SK-N-SH (cell line): ENCODE data around the gene HTR1D. TPM values are rescaled to one million over a fixed set of nuclear protein-coding genes. Genes with fewer than 3 reads are reported as not detected.

Experiments used
- CTCF ChIA-PET: fragments of 300-600, 350-600 bp; formaldehyde crosslinking; extraction: SDS; loops from one replicate; lab custom pipeline; 2021; lab: Yijun Ruan, JAX
- POLR2A ChIA-PET: fragments of 350-600 bp; sonication (Branson Sonifier 250); formaldehyde crosslinking; extraction: SDS; loops from one replicate; lab custom pipeline; 2020; ENCODE audit warnings: antibody characterized with exemption, inconsistent platforms; lab: Yijun Ruan, JAX
- DNase-seq: peaks from one replicate; pipeline ENCODE4 v3.0.0; 2012
- H2AFZ ChIP-seq: fragments of 200-600 bp; sonication (generic); 2 replicates; pipeline ENCODE4 v1.8.1; 2016; ENCODE audit warnings: antibody characterized with exemption, mild to moderate bottlenecking, low read depth
- H3F3A ChIP-seq: fragments of 200-600 bp; sonication (generic); replicated peaks from 2 replicates; pipeline ENCODE3; 2016; ENCODE audit warnings: antibody characterized with exemption, mild to moderate bottlenecking; ENCODE audit not compliant: insufficient read depth
- H3K27ac ChIP-seq, 2 experiments: fragments of 200-500 bp in 1 of 2; fragments of 200-600 bp in 1 of 2; sonication (Bioruptor generic) in 1 of 2; sonication (generic), shearing (Covaris generic) in 1 of 2; 2 replicates each; pipeline versions ENCODE4 v1.5.1 to v1.6.1; 2014 to 2016; ENCODE audit warnings: low read depth in 2 of 2, inconsistent platforms in 1 of 2, low read length in 1 of 2, mild to moderate bottlenecking in 1 of 2, mixed read lengths in 1 of 2
- H3K27me3 ChIP-seq: fragments of 200-600 bp; sonication (generic), shearing (Covaris generic); 2 replicates; pipeline ENCODE4 v1.6.1; 2016; ENCODE audit warnings: mixed run types; ENCODE audit not compliant: insufficient read depth
- H3K36me3 ChIP-seq, 2 experiments: fragments of 200-500 bp in 1 of 2; fragments of 200-600 bp in 1 of 2; sonication (Bioruptor generic) in 1 of 2; sonication (generic) in 1 of 2; replicated peaks in 1 of 2; 2 replicates each; pipeline versions ENCODE3 to v1.5.1; 2014 to 2016; ENCODE audit warnings: low read length in 1 of 2, mild to moderate bottlenecking in 1 of 2; ENCODE audit not compliant: insufficient read depth in 2 of 2, control insufficient read depth in 1 of 2
- H3K4me1 ChIP-seq, 2 experiments: fragments of 200-500 bp in 1 of 2; fragments of 200-600 bp in 1 of 2; sonication (Bioruptor generic) in 1 of 2; sonication (generic), shearing (Covaris generic) in 1 of 2; 2 replicates each; pipeline versions ENCODE4 v1.5.1 to v1.6.1; 2014 to 2016; ENCODE audit warnings: low read depth in 1 of 2, low read length in 1 of 2, mixed run types in 1 of 2; ENCODE audit not compliant: insufficient read depth in 2 of 2, control insufficient read depth in 1 of 2
- H3K4me2 ChIP-seq: fragments of 200-600 bp; sonication (generic), shearing (Covaris generic); 2 replicates; pipeline ENCODE4 v1.6.1; 2017; ENCODE audit warnings: mixed run types
- H3K4me3 ChIP-seq, 2 experiments: fragments of 200-500 bp in 1 of 2; fragments of 200-600 bp in 1 of 2; sonication (Bioruptor generic) in 1 of 2; sonication (generic), shearing (Covaris generic) in 1 of 2; 2 replicates each; pipeline versions ENCODE4 v1.5.1 to v1.8.1; 2014 to 2016; ENCODE audit warnings: low read depth in 2 of 2, inconsistent platforms in 1 of 2, low read length in 1 of 2, mild to moderate bottlenecking in 1 of 2, mixed read lengths in 1 of 2, moderate library complexity in 1 of 2
- H3K79me2 ChIP-seq: fragments of 200-600 bp; sonication (generic); 2 replicates; pipeline ENCODE4 v1.8.1; 2017; ENCODE audit warnings: mild to moderate bottlenecking; ENCODE audit not compliant: insufficient read depth
- H3K9ac ChIP-seq: fragments of 200-600 bp; sonication (generic); 2 replicates; pipeline ENCODE4 v1.6.1; 2017; ENCODE audit warnings: mixed run types
- H3K9me2 ChIP-seq: fragments of 200-600 bp; sonication (generic); 2 replicates; pipeline ENCODE4 v1.6.1; 2017; ENCODE audit warnings: mixed run types
- H3K9me3 ChIP-seq: fragments of 200-600 bp; sonication (generic); 2 replicates; pipeline ENCODE4 v1.6.1; 2017; ENCODE audit warnings: mixed run types, mild to moderate bottlenecking, moderate library complexity
- H4K20me1 ChIP-seq: fragments of 200-600 bp; sonication (generic); 2 replicates; pipeline ENCODE4 v1.6.1; 2017; ENCODE audit warnings: mild to moderate bottlenecking, mixed run types; ENCODE audit not compliant: insufficient read depth
- ELF1 ChIP-seq: IDR thresholded peaks from 2 replicates; pipeline ENCODE4 v1.4.0; 2012
- FOSL2 ChIP-seq: IDR thresholded peaks from 2 replicates; pipeline ENCODE4 v1.4.0; 2012; ENCODE audit warnings: low read depth, mild to moderate bottlenecking, moderate library complexity, borderline replicate concordance
- FOXJ3 ChIP-seq: sonication (generic); formaldehyde crosslinking; IDR thresholded peaks from 2 replicates; pipeline ENCODE4 v1.5.1; 2020; ENCODE audit warnings: mild to moderate bottlenecking, missing genetic modification reagents
- JUND ChIP-seq: IDR thresholded peaks from 2 replicates; pipeline ENCODE4 v1.4.0; 2012
- MAX ChIP-seq: IDR thresholded peaks from 2 replicates; pipeline ENCODE4 v1.4.0; 2012; ENCODE audit warnings: low read depth
- MEF2A ChIP-seq: IDR thresholded peaks from 2 replicates; pipeline ENCODE4 v1.4.0; 2012; ENCODE audit warnings: low read depth, borderline replicate concordance
- MXI1 ChIP-seq: IDR thresholded peaks from 2 replicates; pipeline ENCODE4 v1.6.1; 2012; ENCODE audit warnings: mild to moderate bottlenecking, low read depth, low read length, improper control_type of control experiment
- NFIC ChIP-seq: IDR thresholded peaks from 2 replicates; pipeline ENCODE4 v1.4.0; 2012; ENCODE audit warnings: borderline replicate concordance
- POLR2AphosphoS5 ChIP-seq: IDR thresholded peaks from 2 replicates; pipeline ENCODE4 v1.6.1; 2012; ENCODE audit warnings: low read depth, low read length
- RFX5 ChIP-seq: IDR thresholded peaks from 2 replicates; pipeline ENCODE4 v1.6.1; 2012; ENCODE audit warnings: mild to moderate bottlenecking, improper control_type of control experiment, low read length
- RXRA ChIP-seq: IDR thresholded peaks from 2 replicates; pipeline ENCODE4 v1.4.0; 2012; ENCODE audit warnings: low read depth, mild to moderate bottlenecking, borderline replicate concordance
- TCF12 ChIP-seq: IDR thresholded peaks from 2 replicates; pipeline ENCODE4 v1.4.0; 2012
- TEAD4 ChIP-seq: IDR thresholded peaks from 2 replicates; pipeline ENCODE4 v1.4.0; 2012; ENCODE audit warnings: mild to moderate bottlenecking, borderline replicate concordance; ENCODE audit not compliant: insufficient read depth
- USF1 ChIP-seq: IDR thresholded peaks from 2 replicates; pipeline ENCODE4 v1.4.0; 2012; ENCODE audit warnings: low read depth, borderline replicate concordance
- YY1 ChIP-seq: IDR thresholded peaks from 2 replicates; pipeline ENCODE4 v1.4.0; 2012; ENCODE audit warnings: low read depth, mild to moderate bottlenecking
- WGBS: methylation state at CpG from one replicate; pipeline ENCODE4 v1.1.6; 2017; ENCODE audit warnings: low lambda C conversion rate; 5-methylcytosine and 5-hydroxymethylcytosine counted together
- polyA plus RNA-seq, 3 experiments: library from polyadenylated mRNA; depleted of rRNA; stranded (reverse); fragments of >200 nt; gene quantifications; 2 replicates each; pipeline ENCODE4 v1.2.3, GENCODE V29; 2012
- TF ChIP-seq, protein P1 (sequence below): IDR thresholded peaks from 2 replicates; pipeline ENCODE4; 2012
- TF ChIP-seq, protein P2 (sequence below): fragments of 200-600 bp; sonication (generic); IDR thresholded peaks from 2 replicates; pipeline ENCODE4 v1.6.1; 2017; ENCODE audit warnings: antibody characterized with exemption, mild to moderate bottlenecking, moderate library complexity

Gene HTR1D
- polyA plus RNA-seq, 1 of the 3 experiments (the other 2 are of a cell fraction), result 0.39 TPM

DNA sequence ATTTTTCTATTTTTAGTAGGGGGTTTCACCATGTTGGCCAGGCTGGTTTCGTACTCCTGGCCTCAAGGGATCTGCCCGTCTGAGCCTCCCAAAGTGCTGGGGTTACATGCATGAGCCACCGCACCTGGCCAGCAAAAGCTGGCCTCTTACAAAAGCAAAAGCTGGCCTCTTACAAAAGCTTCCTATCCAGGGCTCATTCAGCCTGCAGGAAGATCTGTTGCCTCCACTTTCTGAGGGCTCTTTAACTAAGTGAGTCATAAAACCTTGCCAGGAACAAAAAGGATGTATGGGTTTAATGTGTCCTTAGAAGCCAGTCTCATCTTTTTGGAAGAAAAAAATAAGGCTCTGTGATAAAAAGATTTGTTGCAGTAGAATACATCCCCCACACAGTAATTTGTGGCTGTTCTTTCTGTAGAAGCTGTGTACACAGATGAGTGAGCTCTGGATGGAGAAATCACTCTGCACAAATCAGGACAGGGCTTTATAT is 15.0 kb downstream of the HTR1D start:
- DNase-seq, result no peak
- POLR2A ChIA-PET, result interaction anchor here (0.6 kb wide), 1 partner anchor 519 kb away, joined by 8 read pairs; no protein-coding TSS in a partner anchor

DNA sequence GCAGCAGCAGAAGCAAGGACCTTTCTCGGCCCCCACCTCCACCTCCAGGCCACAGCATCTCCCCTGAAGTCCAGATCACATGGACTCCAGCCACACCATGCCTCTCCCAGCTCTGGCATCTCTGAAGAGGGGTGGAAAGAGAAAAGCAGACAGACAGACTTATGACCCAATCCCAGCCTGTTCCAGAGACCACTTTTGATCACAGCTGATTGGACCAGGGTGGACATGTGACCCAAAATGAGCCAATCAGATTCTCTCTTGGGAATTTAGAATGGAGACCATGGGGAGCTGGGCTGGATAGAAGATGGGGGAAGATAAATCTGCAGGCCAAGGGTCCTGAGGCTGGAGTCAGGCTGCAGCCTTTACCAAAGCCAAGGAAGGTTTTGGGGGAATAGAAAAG is 16.4 kb downstream of the HTR1D start:
- Histone ChIP-seq H2AFZ (no peak overlapping the region), H3K4me3 (no peak overlapping the region), H3K9me3 (no peaks in the 10 kb centered on the region), H3K27ac (no peak overlapping the region), H3K9ac (no peak overlapping the region), H3K4me1 (peaks cover 0 to 14% of the 10 kb centered on the region in 2 experiments; a peak in 2 of 4 replicates), H3F3A (peaks cover 35% of the 10 kb centered on the region), H3K27me3 (no peaks in the 10 kb centered on the region), H3K36me3 (no peaks in the 10 kb centered on the region), H3K9me2 (no peaks in the 10 kb centered on the region), H4K20me1 (no peaks in the 10 kb centered on the region), H3K4me2 (no peak overlapping the region), H3K79me2 (no peaks in the 10 kb centered on the region)
- 100% methylated on average over 1 of the region's 1 CpG for WGBS
- DNase-seq, result no peak
- no peak for TF ChIP-seq TCF12
- no peak for TF ChIP-seq MEF2A
- peak; percentile 68; the same call in 1 of the 2 replicates for TF ChIP-seq USF1
- no peak for TF ChIP-seq RXRA
- ChIA-PET CTCF (interaction anchor here (0.8 to 3.7 kb wide), 4 partner anchors 16 to 236 kb away, joined by 3 to 19 read pairs (median 4); partner anchors contain the start of gene HTR1D), POLR2A (no interaction called here)

More for the DNA sequence above, 15.0 kb downstream of the HTR1D start:
- H3K4me1 ChIP-seq, result peaks cover 0 to 10% of the 10 kb centered on the region in 2 experiments; a peak in 2 of 4 replicates
- H3K4me3 ChIP-seq, result no peak overlapping the region
- WGBS, result 26% methylated on average over 3 of the region's 3 CpGs
- no peak overlapping the region; the same call in 1 of the 2 replicates for H3K9ac ChIP-seq
- H3K4me2 ChIP-seq, result peak overlapping the region; percentile 20; the same call in 1 of the 2 replicates
- CTCF ChIA-PET, result interaction anchor here (3.7 kb wide), 1 partner anchor 17 kb away, joined by 19 read pairs; no protein-coding TSS in a partner anchor
- no peaks in the 10 kb centered on the region for H3K36me3 ChIP-seq
- TF ChIP-seq FOSL2 (peak; percentile 33; the same call in 1 of the 2 replicates), MEF2A (no peak), JUND (peak; percentile 37), YY1 (no peak), TCF12 (peak; percentile 31; the same call in 1 of the 2 replicates)
- no peak overlapping the region for H2AFZ ChIP-seq
- peaks cover 24% of the 10 kb centered on the region for H3F3A ChIP-seq
- no peaks in the 10 kb centered on the region for H3K9me3 ChIP-seq
- no peaks in the 10 kb centered on the region for H4K20me1 ChIP-seq
- peak overlapping the region in 1 of 2 experiments; percentile 25; a peak in 2 of 4 replicates for H3K27ac ChIP-seq
- H3K27me3 ChIP-seq, result no peaks in the 10 kb centered on the region
- H3K79me2 ChIP-seq, result no peaks in the 10 kb centered on the region
- no peaks in the 10 kb centered on the region for H3K9me2 ChIP-seq

- Histone ChIP-seq H3K27ac (peak overlapping the region in 1 of 2 experiments; percentile 93; a peak in 2 of 4 replicates), H3K4me2 (no peak overlapping the region), H3K9me3 (no peaks in the 10 kb centered on the region)
- POLR2A ChIA-PET, result no interaction called here
- TF ChIP-seq TEAD4 (peak; percentile 29; the same call in 1 of the 2 replicates), JUND (peak; percentile 68), RFX5 (no peak), TCF12 (peak; percentile 84), RXRA (no peak), MAX (no peak), FOXJ3 (no peak), NFIC (peak; percentile 67), POLR2AphosphoS5 (no peak), ELF1 (no peak), FOSL2 (peak; percentile 83), MXI1 (no peak)
- TF ChIP-seq, protein P1, sequence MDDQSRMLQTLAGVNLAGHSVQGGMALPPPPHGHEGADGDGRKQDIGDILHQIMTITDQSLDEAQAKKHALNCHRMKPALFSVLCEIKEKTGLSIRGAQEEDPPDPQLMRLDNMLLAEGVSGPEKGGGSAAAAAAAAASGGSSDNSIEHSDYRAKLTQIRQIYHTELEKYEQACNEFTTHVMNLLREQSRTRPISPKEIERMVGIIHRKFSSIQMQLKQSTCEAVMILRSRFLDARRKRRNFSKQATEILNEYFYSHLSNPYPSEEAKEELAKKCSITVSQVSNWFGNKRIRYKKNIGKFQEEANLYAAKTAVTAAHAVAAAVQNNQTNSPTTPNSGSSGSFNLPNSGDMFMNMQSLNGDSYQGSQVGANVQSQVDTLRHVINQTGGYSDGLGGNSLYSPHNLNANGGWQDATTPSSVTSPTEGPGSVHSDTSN, result peak; percentile 83
- TF ChIP-seq, protein P2, sequence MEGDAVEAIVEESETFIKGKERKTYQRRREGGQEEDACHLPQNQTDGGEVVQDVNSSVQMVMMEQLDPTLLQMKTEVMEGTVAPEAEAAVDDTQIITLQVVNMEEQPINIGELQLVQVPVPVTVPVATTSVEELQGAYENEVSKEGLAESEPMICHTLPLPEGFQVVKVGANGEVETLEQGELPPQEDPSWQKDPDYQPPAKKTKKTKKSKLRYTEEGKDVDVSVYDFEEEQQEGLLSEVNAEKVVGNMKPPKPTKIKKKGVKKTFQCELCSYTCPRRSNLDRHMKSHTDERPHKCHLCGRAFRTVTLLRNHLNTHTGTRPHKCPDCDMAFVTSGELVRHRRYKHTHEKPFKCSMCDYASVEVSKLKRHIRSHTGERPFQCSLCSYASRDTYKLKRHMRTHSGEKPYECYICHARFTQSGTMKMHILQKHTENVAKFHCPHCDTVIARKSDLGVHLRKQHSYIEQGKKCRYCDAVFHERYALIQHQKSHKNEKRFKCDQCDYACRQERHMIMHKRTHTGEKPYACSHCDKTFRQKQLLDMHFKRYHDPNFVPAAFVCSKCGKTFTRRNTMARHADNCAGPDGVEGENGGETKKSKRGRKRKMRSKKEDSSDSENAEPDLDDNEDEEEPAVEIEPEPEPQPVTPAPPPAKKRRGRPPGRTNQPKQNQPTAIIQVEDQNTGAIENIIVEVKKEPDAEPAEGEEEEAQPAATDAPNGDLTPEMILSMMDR, result peak; percentile 43
- TF ChIP-seq, all 33 proteins: peak for 7
- CTCF ChIA-PET, result interaction anchor here (5.4 kb wide), 1 partner anchor 14 kb away, joined by 67 read pairs; no protein-coding TSS in a partner anchor
- peaks cover 4 to 19% of the 10 kb centered on the region in 2 experiments; a peak in 3 of 4 replicates for H3K4me1 ChIP-seq
- H3K4me3 ChIP-seq, result no peak overlapping the region
- peaks cover 58% of the 10 kb centered on the region for H3F3A ChIP-seq
- no peaks in the 10 kb centered on the region for H3K79me2 ChIP-seq
- no peaks in the 10 kb centered on the region for H3K27me3 ChIP-seq
- H3K9ac ChIP-seq, result peak overlapping the region; percentile 2; the same call in 1 of the 2 replicates
- no peak overlapping the region for H2AFZ ChIP-seq
- H3K9me2 ChIP-seq, result no peaks in the 10 kb centered on the region
- H4K20me1 ChIP-seq, result no peaks in the 10 kb centered on the region
- WGBS, result 20% methylated on average over 4 of the region's 4 CpGs
- no peak for DNase-seq
- no peaks in the 10 kb centered on the region for H3K36me3 ChIP-seq
Measured at GRCh38 chr1:23198373-23198772, 18.9 kb downstream of the HTR1D start.
